ENCODE measurements around the gene PIK3IP1. TPM values are rescaled to one million over a fixed set of nuclear protein-coding genes. Genes with fewer than 3 reads are reported as not detected.

PIK3IP1 gene
- total RNA-seq, 1 experiment from 2014 or later: 6.2 TPM

- Mint-ChIP-seq H3K4me1 (ENCODE audit: low read depth, unreplicated experiment) (peaks cover 60% of the 10 kb centered on the region), H3K27me3 (ENCODE audit: unreplicated experiment) (no peaks in the 10 kb centered on the region)
- intact Hi-C loops (cut with micrococcal nuclease; ENCODE audit: unreplicated experiment): no loop called here
Observed at GRCh38 chr22:31244046-31244942, 48.0 kb downstream of the PIK3IP1 start.

DNA sequence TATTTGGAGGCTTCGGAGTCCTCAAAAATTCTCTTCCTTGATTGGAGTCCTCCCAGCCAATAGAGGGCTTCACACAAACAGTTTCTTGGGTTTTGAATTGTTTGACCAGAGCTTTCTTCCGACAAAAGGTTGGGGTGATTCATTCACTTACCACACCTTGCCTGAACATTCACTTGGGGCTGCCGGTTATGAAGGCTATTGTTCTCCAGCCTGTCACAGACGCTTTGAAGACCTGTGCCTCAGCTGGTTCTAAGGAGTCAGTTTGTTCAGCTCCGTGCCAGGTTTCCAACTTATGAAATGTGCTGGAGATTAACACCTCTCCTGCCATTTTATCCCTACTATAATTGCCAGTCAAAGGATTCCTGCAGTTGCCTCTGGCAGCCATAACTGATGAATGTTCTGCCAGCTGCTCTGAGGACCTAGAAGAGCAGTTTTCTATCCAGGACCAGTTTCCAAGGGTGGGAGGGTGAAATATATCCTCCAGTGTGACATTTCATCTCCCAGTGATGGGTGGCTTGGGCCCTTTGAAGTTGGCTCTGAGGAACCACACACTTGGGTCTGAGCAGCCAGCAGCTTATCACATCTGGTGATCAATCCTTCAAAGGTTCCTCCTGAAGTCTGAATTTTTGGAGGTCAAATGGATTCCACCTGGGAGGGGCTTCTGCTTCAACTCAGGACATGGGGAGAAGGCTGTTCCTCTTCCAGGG is 48.8 kb downstream of the PIK3IP1 start:
- H3K36me3 Mint-ChIP-seq (ENCODE audit: insufficient read depth, unreplicated experiment): peaks cover 10% of the 10 kb centered on the region
- TSS peak; percentile 84 for BruUV-seq (replicated peaks)
- H3K4me1 Mint-ChIP-seq (ENCODE audit: low read depth, unreplicated experiment): peaks cover 64% of the 10 kb centered on the region
- peak overlapping the region; percentile 50 for H3K4me3 Mint-ChIP-seq (ENCODE audit: low read depth, unreplicated experiment)
- no peaks in the 10 kb centered on the region for H3K9me3 Mint-ChIP-seq (ENCODE audit: low read depth, unreplicated experiment)
- CTCF ChIA-PET: interaction anchor here (0.6 to 1.8 kb wide), 9 partner anchors 11 to 526 kb away, joined by 3 to 9 read pairs (median 4); partner anchors contain the start of gene SELENOM
- H3K27me3 Mint-ChIP-seq (ENCODE audit: unreplicated experiment): no peaks in the 10 kb centered on the region
- DNase-seq: peak; percentile 56
- TF ChIP-seq, protein P1, sequence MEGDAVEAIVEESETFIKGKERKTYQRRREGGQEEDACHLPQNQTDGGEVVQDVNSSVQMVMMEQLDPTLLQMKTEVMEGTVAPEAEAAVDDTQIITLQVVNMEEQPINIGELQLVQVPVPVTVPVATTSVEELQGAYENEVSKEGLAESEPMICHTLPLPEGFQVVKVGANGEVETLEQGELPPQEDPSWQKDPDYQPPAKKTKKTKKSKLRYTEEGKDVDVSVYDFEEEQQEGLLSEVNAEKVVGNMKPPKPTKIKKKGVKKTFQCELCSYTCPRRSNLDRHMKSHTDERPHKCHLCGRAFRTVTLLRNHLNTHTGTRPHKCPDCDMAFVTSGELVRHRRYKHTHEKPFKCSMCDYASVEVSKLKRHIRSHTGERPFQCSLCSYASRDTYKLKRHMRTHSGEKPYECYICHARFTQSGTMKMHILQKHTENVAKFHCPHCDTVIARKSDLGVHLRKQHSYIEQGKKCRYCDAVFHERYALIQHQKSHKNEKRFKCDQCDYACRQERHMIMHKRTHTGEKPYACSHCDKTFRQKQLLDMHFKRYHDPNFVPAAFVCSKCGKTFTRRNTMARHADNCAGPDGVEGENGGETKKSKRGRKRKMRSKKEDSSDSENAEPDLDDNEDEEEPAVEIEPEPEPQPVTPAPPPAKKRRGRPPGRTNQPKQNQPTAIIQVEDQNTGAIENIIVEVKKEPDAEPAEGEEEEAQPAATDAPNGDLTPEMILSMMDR (IDR thresholded peaks at IDR 0.05; ENCODE audit: unreplicated experiment): no peak
- H3K27ac Mint-ChIP-seq (ENCODE audit: unreplicated experiment): peak overlapping the region; percentile 83
- intact Hi-C loops (cut with micrococcal nuclease; ENCODE audit: unreplicated experiment): no loop called here

More at GRCh38 chr22:31244046-31244942, 48.0 kb downstream of the PIK3IP1 start:
- no TSS peak for BruUV-seq (replicated peaks)
- no peaks in the 10 kb centered on the region for H3K9me3 Mint-ChIP-seq (ENCODE audit: low read depth, unreplicated experiment)
- peak overlapping the region; percentile 83 for H3K27ac Mint-ChIP-seq (ENCODE audit: unreplicated experiment)
- peak; percentile 63 for DNase-seq
- H3K4me3 Mint-ChIP-seq (ENCODE audit: low read depth, unreplicated experiment): peak overlapping the region; percentile 50
- H3K36me3 Mint-ChIP-seq (ENCODE audit: insufficient read depth, unreplicated experiment): peaks cover 10% of the 10 kb centered on the region
- CTCF ChIA-PET: interaction anchor here (0.6 to 1.8 kb wide), 9 partner anchors 11 to 216 kb away, joined by 3 to 9 read pairs (median 4); partner anchors contain the start of genes PIK3IP1 and SELENOM
- TF ChIP-seq, protein P1 (IDR thresholded peaks at IDR 0.05; ENCODE audit: unreplicated experiment): no peak

DNA sequence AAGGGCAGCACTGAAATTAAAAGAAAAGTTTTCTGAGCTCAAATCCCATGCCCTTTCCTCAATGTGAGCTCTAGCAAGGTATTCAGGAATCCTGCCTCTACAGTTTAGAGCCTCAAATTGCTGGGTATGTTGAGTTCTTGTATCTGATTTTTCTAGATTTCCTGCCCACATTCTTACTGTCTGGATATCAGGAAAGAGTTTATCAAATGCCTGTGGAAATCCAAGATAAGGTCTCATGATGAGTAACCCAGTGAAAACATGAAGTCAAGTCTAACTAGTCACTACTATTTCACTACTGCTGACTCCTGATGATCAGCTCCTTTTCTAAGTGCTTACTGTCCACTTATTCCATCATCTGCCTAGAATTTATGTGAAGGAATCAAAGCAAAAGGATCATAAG is 50.4 kb downstream of the PIK3IP1 start:
- peak overlapping the region; percentile 5 for H3K27ac Mint-ChIP-seq (ENCODE audit: unreplicated experiment)
- TF ChIP-seq, protein P1 (IDR thresholded peaks at IDR 0.05; ENCODE audit: unreplicated experiment): no peak
- CTCF ChIA-PET: interaction anchor here (0.6 to 1.8 kb wide), 4 partner anchors 27 to 222 kb away, joined by 3 to 7 read pairs (median 4); no protein-coding TSS in a partner anchor
- no peaks in the 10 kb centered on the region for H3K27me3 Mint-ChIP-seq (ENCODE audit: unreplicated experiment)
- H3K4me3 Mint-ChIP-seq (ENCODE audit: low read depth, unreplicated experiment): no peak overlapping the region
- no peak for DNase-seq
- peaks cover 8% of the 10 kb centered on the region for H3K36me3 Mint-ChIP-seq (ENCODE audit: insufficient read depth, unreplicated experiment)
- no peaks in the 10 kb centered on the region for H3K9me3 Mint-ChIP-seq (ENCODE audit: low read depth, unreplicated experiment)
- BruUV-seq (replicated peaks): no TSS peak
- H3K4me1 Mint-ChIP-seq (ENCODE audit: low read depth, unreplicated experiment): peaks cover 64% of the 10 kb centered on the region
- intact Hi-C loops (cut with micrococcal nuclease; ENCODE audit: unreplicated experiment): no loop called here

GRCh38 chr22:31241200-31241599 is 51.1 kb downstream of the PIK3IP1 start:
- Mint-ChIP-seq H3K4me3 (ENCODE audit: low read depth, unreplicated experiment) (no peak overlapping the region), H3K9me3 (ENCODE audit: low read depth, unreplicated experiment) (no peaks in the 10 kb centered on the region), H3K27ac (ENCODE audit: unreplicated experiment) (peak overlapping the region; percentile 5), H3K4me1 (ENCODE audit: low read depth, unreplicated experiment) (peaks cover 64% of the 10 kb centered on the region), H3K36me3 (ENCODE audit: insufficient read depth, unreplicated experiment) (peaks cover 6% of the 10 kb centered on the region), H3K27me3 (ENCODE audit: unreplicated experiment) (no peaks in the 10 kb centered on the region)
- DNase-seq: peak; percentile 26
- TF ChIP-seq, protein P1 (IDR thresholded peaks at IDR 0.05; ENCODE audit: unreplicated experiment): no peak
- no TSS peak for BruUV-seq (replicated peaks)
- intact Hi-C loops (cut with micrococcal nuclease; ENCODE audit: unreplicated experiment): no loop called here
- CTCF ChIA-PET: interaction anchor here (1.8 kb wide), 1 partner anchor 32 kb away, joined by 7 read pairs; no protein-coding TSS in a partner anchor
